Liver (tissue), 9 donors: ENCODE measurements around the gene HNRNPM. TPM values are rescaled to one million over a fixed set of nuclear protein-coding genes. Genes with fewer than 3 reads are reported as not detected.

Experiments
- DNase-seq: peaks from one replicate; pipeline ENCODE4 v3.0.0-alpha.2; 2017; ENCODE audit warnings: low spot score
- H3K27ac ChIP-seq, 2 donors: one replicate each; pipeline ENCODE4 v1.7.0; 2013; ENCODE audit warnings: inconsistent platforms in 2 of 2, low read length in 2 of 2, control low read depth in 1 of 2, low read depth in 1 of 2, mild to moderate bottlenecking in 1 of 2
- H3K27me3 ChIP-seq, 4 donors: one replicate each; pipeline versions ENCODE4 v1.6.1 to v1.7.0; 2013; ENCODE audit warnings: low read length in 3 of 4, inconsistent platforms in 1 of 4, mild to moderate bottlenecking in 1 of 4, moderate library complexity in 1 of 4; ENCODE audit not compliant: control insufficient read depth in 4 of 4, insufficient read depth in 4 of 4
- H3K36me3 ChIP-seq, 4 donors: one replicate each; pipeline versions ENCODE4 v1.6.1 to v1.7.0; 2013; ENCODE audit warnings: low read length in 3 of 4, mild to moderate bottlenecking in 3 of 4, low read depth in 1 of 4, moderate library complexity in 1 of 4; ENCODE audit not compliant: control insufficient read depth in 4 of 4, insufficient read depth in 3 of 4
- H3K4me1 ChIP-seq, 4 donors: one replicate each; pipeline versions ENCODE4 v1.6.1 to v1.7.0; 2013; ENCODE audit warnings: low read length in 3 of 4, mild to moderate bottlenecking in 3 of 4, moderate library complexity in 1 of 4; ENCODE audit not compliant: control insufficient read depth in 4 of 4, insufficient read depth in 4 of 4
- H3K4me3 ChIP-seq, 3 donors: one replicate each; pipeline versions ENCODE4 v1.6.1 to v1.7.0; 2013; ENCODE audit warnings: low read length in 3 of 3, control low read depth in 1 of 3, low read depth in 1 of 3, mild to moderate bottlenecking in 1 of 3
- H3K9ac ChIP-seq, 2 donors: one replicate each; pipeline ENCODE4 v1.7.0; 2013; ENCODE audit warnings: low read length in 2 of 2, mild to moderate bottlenecking in 2 of 2, moderate library complexity in 2 of 2, control low read depth in 1 of 2, low read depth in 1 of 2
- H3K9me3 ChIP-seq, 4 donors: one replicate each; pipeline versions ENCODE4 v1.6.1 to v1.7.0; 2013; ENCODE audit warnings: low read length in 3 of 4; ENCODE audit not compliant: control insufficient read depth in 4 of 4
- ATF3 ChIP-seq: IDR thresholded peaks from 2 replicates; pipeline ENCODE4 v1.6.1; 2016; ENCODE audit warnings: antibody characterized with exemption
- CTCF ChIP-seq: fragments of 150-350 bp; IDR thresholded peaks from 2 replicates; pipeline ENCODE4 v1.5.1; 2017; ENCODE audit warnings: improper control_type of control experiment, low read depth, low read length; ENCODE audit not compliant: missing input control
- EGR1 ChIP-seq, 2 donors: IDR thresholded peaks; 2 replicates each; pipeline ENCODE4 v1.6.1; 2016 to 2018; ENCODE audit warnings: antibody characterized with exemption in 2 of 2, low read depth in 2 of 2
- FOXA1 ChIP-seq: IDR thresholded peaks from 2 replicates; pipeline ENCODE4 v1.6.1; 2016; ENCODE audit warnings: antibody characterized with exemption
- FOXA2 ChIP-seq: IDR thresholded peaks from 2 replicates; pipeline ENCODE4 v1.6.1; 2016; ENCODE audit warnings: antibody characterized with exemption
- GABPA ChIP-seq, 2 donors: IDR thresholded peaks in 1 of 2; conservative IDR thresholded peaks in 1 of 2; 2 replicates each; pipeline ENCODE4 v1.6.1; 2016; ENCODE audit warnings: antibody characterized with exemption in 2 of 2, mild to moderate bottlenecking in 1 of 2, moderate library complexity in 1 of 2
- HNF4A ChIP-seq, 2 donors: conservative IDR thresholded peaks; 2 replicates each; pipeline ENCODE4 v1.6.1; 2016; ENCODE audit warnings: antibody characterized with exemption in 2 of 2, mild to moderate bottlenecking in 2 of 2
- HNF4G ChIP-seq: IDR thresholded peaks from 2 replicates; pipeline ENCODE4 v1.6.1; 2016; ENCODE audit warnings: antibody characterized with exemption
- JUND ChIP-seq, 2 donors: IDR thresholded peaks; 2 replicates each; pipeline ENCODE4 v1.6.1; 2016; ENCODE audit warnings: antibody characterized with exemption in 2 of 2
- MAX ChIP-seq: IDR thresholded peaks from 2 replicates; pipeline ENCODE4 v1.6.1; 2016; ENCODE audit warnings: antibody characterized with exemption
- NR2F2 ChIP-seq: IDR thresholded peaks from 2 replicates; pipeline ENCODE4 v1.6.1; 2016; ENCODE audit warnings: antibody characterized with exemption
- RAD21 ChIP-seq, 2 donors: IDR thresholded peaks; 2 replicates each; pipeline ENCODE4 v1.6.1; 2016; ENCODE audit warnings: antibody characterized with exemption in 2 of 2, mild to moderate bottlenecking in 2 of 2
- REST ChIP-seq: IDR thresholded peaks from 2 replicates; pipeline ENCODE4 v1.6.1; 2016; ENCODE audit warnings: antibody characterized with exemption, mild to moderate bottlenecking
- RXRA ChIP-seq, 2 donors: IDR thresholded peaks; 2 replicates each; pipeline ENCODE4 v1.6.1; 2017 to 2018; ENCODE audit warnings: antibody characterized with exemption in 2 of 2, mild to moderate bottlenecking in 1 of 2
- SP1 ChIP-seq: IDR thresholded peaks from 2 replicates; pipeline ENCODE4 v1.6.1; 2018; ENCODE audit warnings: antibody characterized with exemption, mild to moderate bottlenecking
- TAF1 ChIP-seq: conservative IDR thresholded peaks from 2 replicates; pipeline ENCODE4 v1.6.1; 2016; ENCODE audit warnings: antibody characterized with exemption, mild to moderate bottlenecking
- YY1 ChIP-seq: IDR thresholded peaks from 2 replicates; pipeline ENCODE4 v1.6.1; 2016; ENCODE audit warnings: antibody characterized with exemption, mild to moderate bottlenecking
- ZBTB33 ChIP-seq: IDR thresholded peaks from 2 replicates; pipeline ENCODE4 v1.6.1; 2016; ENCODE audit warnings: antibody characterized with exemption
- WGBS: extraction: QIAGEN DNeasy Blood & Tissue Kit; methylation state at CpG from one replicate; pipeline ENCODE4 v1.1.7; 2013; 5-methylcytosine and 5-hydroxymethylcytosine counted together
- polyA plus RNA-seq, 2 donors: library from polyadenylated mRNA; stranded (reverse) in 1 of 2; unstranded in 1 of 2; fragments of 200-250 nt in 1 of 2; fragments of >200 nt in 1 of 2; fragmentation: Nextera tagmentation in 1 of 2; extraction: Ambion mirVana in 1 of 2; gene quantifications; one replicate each; pipeline versions ENCODE4 v1.2.1 to v1.2.3, GENCODE V29; 2013 to 2015
- total RNA-seq, 2 donors: library from RNA; depleted of rRNA; stranded (reverse); fragments of >200 nt; gene quantifications; one replicate each; pipeline ENCODE4 v1.2.3, GENCODE V29; 2014
- donor health status: healthy.
- donor health status: healthy.
- donor health status: healthy.
- donor health status: healthy.
- donor health status: healthy.

The HNRNPM gene
- total and polyA plus RNA-seq, 4 donors: 39.4 to 86.9 (median 70.7) TPM

- TF ChIP-seq HNF4G (no peak), TAF1 (no peak), RXRA (IDR thresholded peaks at IDR 0.05) (no peak), CTCF (no peak)
Observed at GRCh38 chr19:8490873-8491272, 46.1 kb downstream of the HNRNPM start (continued).

GRCh38 chr19:8491574-8491973 is 46.8 kb downstream of the HNRNPM start:
- H3K4me1 ChIP-seq: no peaks in the 10 kb centered on the region

More at GRCh38 chr19:8491574-8491973, 46.8 kb downstream of the HNRNPM start:
- Histone ChIP-seq H3K27ac (no peak overlapping the region), H3K36me3 (peaks cover 3 to 26% (median 20%) of the 10 kb centered on the region in 4 donors), H3K27me3 (no peaks in the 10 kb centered on the region), H3K9ac (no peak overlapping the region), H3K4me3 (no peak overlapping the region), H3K9me3 (no peaks in the 10 kb centered on the region)
- WGBS: 90% methylated on average over 6 of the region's 6 CpGs
- no peak for TF ChIP-seq CTCF
- TF ChIP-seq TAF1: no peak
- TF ChIP-seq JUND (IDR thresholded peaks at IDR 0.05): no peak
- TF ChIP-seq NR2F2: no peak
- no peak for TF ChIP-seq FOXA1
- TF ChIP-seq EGR1 (IDR thresholded peaks at IDR 0.05; ENCODE audit: low read depth in 2 of 2): no peak
- no peak for TF ChIP-seq FOXA2
- TF ChIP-seq MAX: no peak
- TF ChIP-seq ATF3: no peak
- no peak for TF ChIP-seq HNF4A (conservative IDR thresholded peaks at IDR 0.05)
- no peak for TF ChIP-seq RXRA (IDR thresholded peaks at IDR 0.05)
- TF ChIP-seq ZBTB33: no peak
- no peak for TF ChIP-seq GABPA (IDR thresholded peaks at IDR 0.05 in 1 of 2, conservative IDR thresholded peaks at IDR 0.05 in 1 of 2)
- TF ChIP-seq SP1: no peak
- no peak for TF ChIP-seq YY1
- no peak for TF ChIP-seq HNF4G
- no peak for TF ChIP-seq RAD21 (IDR thresholded peaks at IDR 0.05)
- no peak for TF ChIP-seq REST
- DNase-seq: no peak
